Astrocyte (in vitro differentiated cells and primary cell): ENCODE measurements around the gene ARL15. TPM values are rescaled to one million over a fixed set of nuclear protein-coding genes. Genes with fewer than 3 reads are reported as not detected.

Experiments
- DNase-seq: peaks from one replicate; pipeline ENCODE4 v3.0.0-alpha.2; 2010; ENCODE audit warnings: low read depth
- FAIRE-seq: peaks from 2 replicates; lab custom pipeline; 2011; peaks lifted over from hg19 to GRCh38; lab: Jason Lieb, UNC
- H2AFZ ChIP-seq: 2 replicates; pipeline ENCODE4 v1.6.0; 2012; ENCODE audit warnings: low read depth, low read length, inconsistent platforms
- H3K27ac ChIP-seq: 2 replicates; pipeline ENCODE4 v1.5.1; 2011; ENCODE audit warnings: low read depth, low read length, inconsistent platforms
- H3K27me3 ChIP-seq: 2 replicates; pipeline ENCODE4 v1.6.0; 2011; ENCODE audit warnings: low read length, inconsistent platforms; ENCODE audit not compliant: insufficient read depth
- H3K36me3 ChIP-seq: 2 replicates; pipeline ENCODE4 v1.5.1; 2011; ENCODE audit warnings: low read length, inconsistent platforms; ENCODE audit not compliant: insufficient read depth
- H3K4me1 ChIP-seq: 2 replicates; pipeline ENCODE4 v1.5.1; 2011; ENCODE audit warnings: low read length, inconsistent platforms; ENCODE audit not compliant: insufficient read depth
- H3K4me2 ChIP-seq: 2 replicates; pipeline ENCODE4 v1.6.0; 2012; ENCODE audit warnings: low read length, inconsistent platforms
- H3K4me3 ChIP-seq: 2 replicates; pipeline ENCODE4 v1.5.1; 2011; ENCODE audit warnings: low read depth, mild to moderate bottlenecking, low read length, inconsistent platforms; ENCODE audit not compliant: insufficient read depth
- H3K79me2 ChIP-seq: 2 replicates; pipeline ENCODE4 v1.6.0; 2012; ENCODE audit warnings: mild to moderate bottlenecking, low read length, inconsistent platforms; ENCODE audit not compliant: insufficient read depth
- H3K9ac ChIP-seq: 2 replicates; pipeline ENCODE4 v1.6.0; 2012; ENCODE audit warnings: mild to moderate bottlenecking, low read length, inconsistent platforms
- H3K9me3 ChIP-seq: 2 replicates; pipeline ENCODE4 v1.5.1; 2012; ENCODE audit warnings: low read depth, mild to moderate bottlenecking, low read length, inconsistent platforms; ENCODE audit not compliant: insufficient read depth
- H4K20me1 ChIP-seq: 2 replicates; pipeline ENCODE4 v1.6.0; 2012; ENCODE audit warnings: low read length, inconsistent platforms; ENCODE audit not compliant: insufficient read depth
- H3K27ac Mint-ChIP-seq: one replicate; pipeline ENCODE4 v1.8.0; 2021; ENCODE audit warnings: mild to moderate bottlenecking, mixed read lengths; ENCODE audit not compliant: unreplicated experiment
- H3K27me3 Mint-ChIP-seq: one replicate; pipeline ENCODE4 v1.8.0; 2021; ENCODE audit warnings: low read depth, mixed read lengths; ENCODE audit not compliant: unreplicated experiment
- H3K36me3 Mint-ChIP-seq: one replicate; pipeline ENCODE4 v1.8.0; 2021; ENCODE audit warnings: low read depth, mixed read lengths; ENCODE audit not compliant: unreplicated experiment
- H3K4me1 Mint-ChIP-seq: one replicate; pipeline ENCODE4 v1.8.0; 2021; ENCODE audit warnings: low read depth, mixed read lengths; ENCODE audit not compliant: unreplicated experiment
- H3K4me3 Mint-ChIP-seq: one replicate; pipeline ENCODE4 v1.8.0; 2021; ENCODE audit warnings: mild to moderate bottlenecking, moderate library complexity, mixed read lengths; ENCODE audit not compliant: unreplicated experiment
- H3K9me3 Mint-ChIP-seq: one replicate; pipeline ENCODE4 v1.8.0; 2021; ENCODE audit warnings: mild to moderate bottlenecking, mixed read lengths; ENCODE audit not compliant: unreplicated experiment
- EZH2 ChIP-seq: IDR thresholded peaks from 2 replicates; pipeline ENCODE4 v1.6.1; 2012; ENCODE audit warnings: mild to moderate bottlenecking, low read length, inconsistent platforms; ENCODE audit not compliant: insufficient read depth
- total RNA-seq: library from RNA; stranded (reverse); gene quantifications from 2 replicates; pipeline ENCODE4 v1.2.1, GENCODE V29; 2021
- TF ChIP-seq, protein P1 (sequence below): IDR thresholded peaks from 2 replicates; pipeline ENCODE4 v1.5.1; 2011; ENCODE audit warnings: low read depth, mild to moderate bottlenecking, inconsistent platforms, low read length, moderate library complexity; ENCODE audit not compliant: insufficient read depth

ARL15 gene
- total RNA-seq, 1 donor from 2014 or later = 29.1 TPM

DNA sequence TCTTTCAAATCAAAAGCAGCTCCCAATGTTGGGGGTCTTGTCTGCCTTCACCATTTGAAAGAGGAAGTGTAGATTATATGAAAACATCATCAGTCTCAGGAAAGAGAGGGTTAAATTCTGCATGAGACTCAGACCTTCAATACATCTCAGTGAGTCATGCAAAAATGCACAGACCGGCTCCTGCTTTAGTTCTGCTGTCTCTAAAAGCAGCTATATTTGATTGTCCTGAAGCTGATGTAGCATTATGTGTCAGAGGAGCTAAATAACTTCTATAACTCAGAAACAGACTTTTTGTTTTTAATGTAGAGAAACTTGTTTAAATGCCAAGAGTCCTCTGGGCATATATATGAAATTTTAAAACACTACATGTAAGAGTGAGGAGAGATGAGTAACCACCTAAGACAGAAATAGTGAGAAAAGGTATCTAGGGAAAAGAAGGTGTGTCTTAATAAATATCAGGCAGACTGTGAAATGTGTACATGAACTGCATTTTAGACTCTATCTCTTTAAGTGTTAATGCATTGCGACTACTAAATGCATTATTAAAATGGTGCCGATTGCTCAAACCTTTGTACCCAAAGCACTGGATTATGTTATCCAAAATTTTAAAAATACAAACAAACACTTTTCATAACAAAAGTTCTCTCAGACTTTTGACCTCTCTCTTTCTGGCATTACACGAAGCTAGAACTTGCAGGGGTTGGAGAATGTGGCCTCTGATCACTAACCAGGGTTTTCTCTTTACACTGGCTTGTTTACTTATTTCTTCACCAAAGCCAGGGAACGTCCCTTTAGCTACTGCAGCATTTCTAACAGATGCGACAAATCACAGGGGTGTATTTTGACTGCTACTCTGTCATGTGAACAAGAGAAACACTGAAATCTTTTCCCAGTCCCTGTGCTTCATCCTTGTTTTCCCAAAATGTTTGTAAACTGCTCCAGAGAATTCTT, 302.3 kb downstream of the ARL15 start:
- peak overlapping the region; percentile 22 for H3K4me2 ChIP-seq
- no peaks in the 10 kb centered on the region for H4K20me1 ChIP-seq
- Mint-ChIP-seq H3K27me3 (no peaks in the 10 kb centered on the region), H3K36me3 (no peaks in the 10 kb centered on the region), H3K4me3 (peak overlapping the region; percentile 43), H3K9me3 (peaks cover 1% of the 10 kb centered on the region), H3K27ac (peak overlapping the region; percentile 50), H3K4me1 (peaks cover 26% of the 10 kb centered on the region)
- no peaks in the 10 kb centered on the region for H3K27me3 ChIP-seq
- FAIRE-seq = no peak
- no peaks in the 10 kb centered on the region for H3K79me2 ChIP-seq
- no peak overlapping the region for H3K4me3 ChIP-seq
- H3K9me3 ChIP-seq = no peaks in the 10 kb centered on the region
- TF ChIP-seq, protein P1, sequence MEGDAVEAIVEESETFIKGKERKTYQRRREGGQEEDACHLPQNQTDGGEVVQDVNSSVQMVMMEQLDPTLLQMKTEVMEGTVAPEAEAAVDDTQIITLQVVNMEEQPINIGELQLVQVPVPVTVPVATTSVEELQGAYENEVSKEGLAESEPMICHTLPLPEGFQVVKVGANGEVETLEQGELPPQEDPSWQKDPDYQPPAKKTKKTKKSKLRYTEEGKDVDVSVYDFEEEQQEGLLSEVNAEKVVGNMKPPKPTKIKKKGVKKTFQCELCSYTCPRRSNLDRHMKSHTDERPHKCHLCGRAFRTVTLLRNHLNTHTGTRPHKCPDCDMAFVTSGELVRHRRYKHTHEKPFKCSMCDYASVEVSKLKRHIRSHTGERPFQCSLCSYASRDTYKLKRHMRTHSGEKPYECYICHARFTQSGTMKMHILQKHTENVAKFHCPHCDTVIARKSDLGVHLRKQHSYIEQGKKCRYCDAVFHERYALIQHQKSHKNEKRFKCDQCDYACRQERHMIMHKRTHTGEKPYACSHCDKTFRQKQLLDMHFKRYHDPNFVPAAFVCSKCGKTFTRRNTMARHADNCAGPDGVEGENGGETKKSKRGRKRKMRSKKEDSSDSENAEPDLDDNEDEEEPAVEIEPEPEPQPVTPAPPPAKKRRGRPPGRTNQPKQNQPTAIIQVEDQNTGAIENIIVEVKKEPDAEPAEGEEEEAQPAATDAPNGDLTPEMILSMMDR = no peak
- TF ChIP-seq EZH2 = no peak
- H3K27ac ChIP-seq = no peak overlapping the region
- H3K36me3 ChIP-seq = no peaks in the 10 kb centered on the region
- H2AFZ ChIP-seq = no peak overlapping the region
- no peak overlapping the region for H3K9ac ChIP-seq
- peak; percentile 27 for DNase-seq
- H3K4me1 ChIP-seq = no peaks in the 10 kb centered on the region

DNA sequence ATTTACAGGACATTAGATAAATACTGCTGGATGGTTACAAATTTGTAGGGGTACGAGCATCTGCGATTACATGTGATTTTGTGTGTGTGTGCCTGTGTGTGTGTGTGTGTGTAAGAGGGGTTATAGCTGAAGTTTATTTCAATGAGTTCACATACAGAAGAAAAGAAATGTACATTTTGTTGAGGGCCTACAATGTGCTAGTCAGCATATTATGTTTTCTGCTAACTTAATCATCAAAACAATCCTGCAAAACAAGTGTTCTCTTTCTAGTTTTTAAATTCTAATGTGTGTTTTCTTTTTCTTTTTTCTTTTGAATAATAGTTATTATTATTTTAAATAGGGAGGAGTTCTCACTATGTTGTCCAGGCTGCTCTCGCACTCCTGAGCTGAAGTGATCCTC, 305.7 kb downstream of the ARL15 start:
- Histone ChIP-seq H4K20me1 (no peaks in the 10 kb centered on the region), H3K79me2 (no peaks in the 10 kb centered on the region), H3K4me3 (no peak overlapping the region), H3K4me2 (no peak overlapping the region), H3K9me3 (no peaks in the 10 kb centered on the region), H2AFZ (no peak overlapping the region), H3K4me1 (no peaks in the 10 kb centered on the region), H3K27ac (no peak overlapping the region), H3K27me3 (no peaks in the 10 kb centered on the region), H3K9ac (no peak overlapping the region), H3K36me3 (no peaks in the 10 kb centered on the region)
- no peak overlapping the region for H3K4me3 Mint-ChIP-seq
- H3K27me3 Mint-ChIP-seq = no peaks in the 10 kb centered on the region
- no peaks in the 10 kb centered on the region for H3K36me3 Mint-ChIP-seq
- DNase-seq (no peak), FAIRE-seq (no peak)
- no peak for TF ChIP-seq EZH2
- H3K9me3 Mint-ChIP-seq = peaks cover 1% of the 10 kb centered on the region
- peaks cover 22% of the 10 kb centered on the region for H3K4me1 Mint-ChIP-seq
- H3K27ac Mint-ChIP-seq = no peak overlapping the region

DNA sequence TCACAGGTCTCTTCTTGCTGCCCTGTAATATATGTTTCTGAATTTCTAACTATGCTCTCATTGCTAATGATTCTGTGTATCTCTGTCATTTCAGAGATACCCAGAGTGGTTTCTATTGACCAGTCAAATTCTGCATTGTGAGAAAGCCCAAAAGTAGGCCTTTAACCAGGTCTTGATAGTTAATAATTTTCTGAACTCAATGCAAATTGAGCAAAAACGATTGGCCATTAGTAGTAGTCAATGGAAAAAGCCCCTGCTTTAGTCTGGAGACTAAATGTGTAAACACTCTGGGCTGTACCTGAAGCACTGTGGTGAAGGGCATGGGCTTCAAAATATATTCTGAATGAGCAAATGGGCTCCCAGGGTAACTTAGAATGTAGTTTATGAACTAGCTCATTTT, 307.6 kb downstream of the ARL15 start:
- Histone ChIP-seq H3K79me2 (no peaks in the 10 kb centered on the region), H3K4me1 (no peaks in the 10 kb centered on the region), H2AFZ (no peak overlapping the region), H3K27ac (no peak overlapping the region), H3K27me3 (no peaks in the 10 kb centered on the region), H4K20me1 (no peaks in the 10 kb centered on the region), H3K36me3 (no peaks in the 10 kb centered on the region), H3K9ac (no peak overlapping the region), H3K9me3 (no peaks in the 10 kb centered on the region), H3K4me3 (no peak overlapping the region), H3K4me2 (no peak overlapping the region)
- Mint-ChIP-seq H3K27ac (no peak overlapping the region), H3K9me3 (peaks cover 1% of the 10 kb centered on the region), H3K4me1 (peaks cover 9% of the 10 kb centered on the region), H3K36me3 (no peaks in the 10 kb centered on the region), H3K4me3 (no peak overlapping the region), H3K27me3 (no peaks in the 10 kb centered on the region)
- no peak for TF ChIP-seq EZH2
- TF ChIP-seq, protein P1 = no peak
- DNase-seq = no peak
- no peak for FAIRE-seq
